NCI-H2081 (cell line): Measurements from ENCODE around the gene CST4.
"Not testable (repeated sequence)": the region's sequence is repeated elsewhere in the genome, so short reads cannot be mapped to it uniquely, and the experiment has no call there.

ENCODE experiments used
- DNase-seq, 2 experiments: peaks; one replicate each; lab custom pipeline; 2025; lab: John Stamatoyannopoulos, UW

The CST4 gene

GRCh38 chr20:23659989-23660837 lies 28.6 kb downstream of the CST4 start:
- no peak for DNase-seq

- DNase-seq: not testable (repeated sequence)
Observed at GRCh38 chr20:23659610-23659988, 29.2 kb downstream of the CST4 start.

GRCh38 chr20:23658989-23659609 lies 29.7 kb downstream of the CST4 start:
- no peak for DNase-seq

DNA sequence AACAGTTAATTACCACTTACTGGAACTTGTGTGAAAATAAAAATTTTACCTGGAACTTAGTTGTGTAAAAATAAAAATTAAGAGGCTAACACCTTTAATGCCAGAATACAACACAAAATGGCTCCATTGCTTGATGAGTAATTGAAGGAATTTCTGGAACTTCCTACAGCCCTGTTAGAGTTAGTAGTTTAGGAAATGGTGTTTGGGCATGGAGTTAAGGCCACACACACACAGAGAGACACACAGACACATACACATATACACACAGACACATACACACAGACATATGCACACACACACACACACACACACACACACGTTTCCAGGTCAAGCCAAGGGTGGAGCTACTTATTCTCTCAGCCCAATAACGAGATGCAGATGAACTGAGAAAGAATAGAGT lies 30.5 kb downstream of the CST4 start:
- DNase-seq: no peak

GRCh38 chr20:23657202-23657601 lies 31.6 kb downstream of the CST4 start:
- DNase-seq: no peak

DNA sequence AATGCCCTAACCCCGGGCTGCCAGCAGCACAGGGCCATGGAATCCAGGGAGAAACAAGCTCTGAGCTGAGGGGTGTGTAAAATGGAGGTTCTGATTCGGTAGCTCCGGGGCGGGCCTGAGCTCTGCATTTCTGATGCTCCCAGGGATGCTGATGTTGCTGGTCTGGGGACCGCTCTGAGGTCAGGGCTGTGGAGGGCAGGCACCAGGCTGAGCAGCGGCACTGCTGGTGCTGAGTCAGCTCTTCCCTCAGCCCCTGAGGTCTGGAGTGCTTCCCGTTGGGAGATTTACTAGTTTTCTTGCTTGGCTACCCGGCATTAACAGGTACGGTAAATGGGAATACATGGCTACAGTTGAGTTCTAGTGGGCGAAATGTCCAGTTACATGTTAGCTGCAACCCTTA lies 32.5 kb downstream of the CST4 start:
- DNase-seq: no peak

DNA sequence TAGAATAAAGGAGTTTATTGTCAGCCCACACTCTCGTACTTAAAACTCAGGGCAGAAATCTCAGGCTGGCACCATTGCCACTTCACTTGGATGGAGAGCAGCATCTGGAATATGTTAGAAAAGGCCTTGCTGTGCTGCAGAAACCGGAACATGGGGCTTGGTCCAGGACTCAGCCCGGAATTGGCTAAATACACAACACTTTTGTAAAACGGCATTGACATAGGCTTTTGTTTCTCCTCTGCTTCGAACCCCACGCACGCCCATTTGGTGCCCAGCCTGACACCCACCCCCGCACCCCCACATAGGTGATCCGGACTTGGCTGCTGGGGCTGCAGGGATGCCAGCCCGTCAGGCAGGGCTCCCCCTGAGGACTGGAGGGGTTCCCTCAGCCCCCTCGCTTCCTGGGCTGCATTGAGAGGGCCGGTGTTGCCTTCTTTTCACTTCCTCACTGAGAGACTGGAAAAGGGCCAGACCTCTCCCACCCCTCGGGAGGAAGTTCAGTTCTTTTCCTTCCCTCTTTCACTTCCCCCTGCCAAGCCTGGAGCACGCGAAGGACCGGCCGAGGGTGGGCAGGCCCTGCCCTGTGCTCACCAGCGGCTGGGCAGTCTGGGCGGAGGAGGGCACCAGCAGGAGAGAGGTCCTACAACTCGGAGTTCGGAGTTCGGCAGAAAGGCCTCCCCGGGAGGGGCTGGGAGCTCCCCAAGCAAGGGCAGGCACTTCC lies 33.2 kb downstream of the CST4 start:
- no peak for DNase-seq

GRCh38 chr20:23654717-23655116 lies 34.1 kb downstream of the CST4 start:
- no peak for DNase-seq

GRCh38 chr20:23654000-23654399 lies 34.8 kb downstream of the CST4 start:
- no peak for DNase-seq

DNA sequence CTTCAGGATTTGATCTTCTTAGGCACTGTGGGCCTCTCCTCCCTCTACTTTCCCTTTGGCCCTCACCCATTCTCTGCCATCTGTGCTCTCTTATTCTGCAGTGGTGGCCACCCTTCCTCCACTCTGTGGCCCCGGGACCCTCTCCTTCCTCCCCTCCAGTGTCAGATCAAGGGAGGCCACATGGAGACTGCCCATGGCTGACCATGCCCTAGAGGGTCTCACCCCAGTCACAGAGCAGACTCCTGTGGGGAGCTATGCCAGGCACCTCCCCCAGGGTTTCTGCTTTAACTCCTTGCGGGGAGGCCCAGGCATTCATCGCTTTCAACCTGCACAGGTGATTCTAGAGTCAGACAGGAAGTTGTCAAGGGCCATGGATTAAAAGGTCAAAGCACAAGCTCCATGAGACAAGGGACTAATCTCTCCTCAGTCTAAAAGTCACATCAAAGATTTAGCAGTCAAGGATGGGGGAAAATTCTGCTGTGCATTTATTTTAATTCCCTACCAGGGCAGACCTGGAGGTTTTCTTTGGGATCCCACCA lies 35.4 kb downstream of the CST4 start:
- DNase-seq: no peak

- no peak for DNase-seq
Observed at GRCh38 chr20:23652926-23653325, 35.9 kb downstream of the CST4 start.

DNA sequence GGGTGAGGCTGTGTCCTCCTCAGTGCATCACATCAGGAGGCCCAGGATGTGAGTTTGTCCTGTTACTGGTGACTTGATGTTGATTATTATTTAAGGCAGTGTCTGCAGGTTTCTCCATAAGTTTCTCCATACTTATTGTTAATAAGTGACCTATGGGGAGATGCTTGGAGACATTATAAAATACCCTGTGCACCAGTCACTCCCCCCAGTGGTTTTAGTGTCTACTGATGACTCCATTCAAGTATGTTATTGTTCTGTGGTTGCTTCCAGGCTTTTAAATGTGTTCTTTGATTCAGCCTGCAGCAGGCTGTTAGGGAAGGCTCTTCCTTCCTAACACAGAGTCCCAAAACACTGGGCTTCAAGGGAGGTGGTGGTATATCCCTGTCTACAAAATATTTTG lies 36.5 kb downstream of the CST4 start:
- DNase-seq: no peak

GRCh38 chr20:23651117-23651516 lies 37.7 kb downstream of the CST4 start:
- no peak for DNase-seq

GRCh38 chr20:23649830-23650417 lies 38.9 kb downstream of the CST4 start:
- no peak for DNase-seq

- no peak for DNase-seq
Observed at GRCh38 chr20:23649242-23649641, 39.6 kb downstream of the CST4 start.

DNA sequence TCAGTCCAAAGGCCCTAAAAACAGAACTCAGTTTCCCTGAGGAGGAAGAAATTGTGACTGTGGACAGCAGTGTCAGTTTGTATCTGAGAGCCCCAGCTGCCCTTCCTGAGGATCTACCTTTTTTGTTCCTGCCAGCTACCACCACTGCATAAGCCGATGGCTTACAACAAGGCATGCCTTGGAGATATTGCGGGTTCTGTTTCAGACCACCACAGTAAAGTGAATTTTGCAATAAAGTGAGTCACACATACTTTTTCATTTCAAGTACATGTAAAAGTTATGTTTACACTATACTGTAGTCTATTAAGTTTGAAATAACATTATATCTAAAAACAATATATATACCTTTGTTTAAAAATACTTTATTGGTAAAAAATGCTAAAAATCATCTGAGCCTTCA lies 41.5 kb downstream of the CST4 start:
- DNase-seq: no peak

DNA sequence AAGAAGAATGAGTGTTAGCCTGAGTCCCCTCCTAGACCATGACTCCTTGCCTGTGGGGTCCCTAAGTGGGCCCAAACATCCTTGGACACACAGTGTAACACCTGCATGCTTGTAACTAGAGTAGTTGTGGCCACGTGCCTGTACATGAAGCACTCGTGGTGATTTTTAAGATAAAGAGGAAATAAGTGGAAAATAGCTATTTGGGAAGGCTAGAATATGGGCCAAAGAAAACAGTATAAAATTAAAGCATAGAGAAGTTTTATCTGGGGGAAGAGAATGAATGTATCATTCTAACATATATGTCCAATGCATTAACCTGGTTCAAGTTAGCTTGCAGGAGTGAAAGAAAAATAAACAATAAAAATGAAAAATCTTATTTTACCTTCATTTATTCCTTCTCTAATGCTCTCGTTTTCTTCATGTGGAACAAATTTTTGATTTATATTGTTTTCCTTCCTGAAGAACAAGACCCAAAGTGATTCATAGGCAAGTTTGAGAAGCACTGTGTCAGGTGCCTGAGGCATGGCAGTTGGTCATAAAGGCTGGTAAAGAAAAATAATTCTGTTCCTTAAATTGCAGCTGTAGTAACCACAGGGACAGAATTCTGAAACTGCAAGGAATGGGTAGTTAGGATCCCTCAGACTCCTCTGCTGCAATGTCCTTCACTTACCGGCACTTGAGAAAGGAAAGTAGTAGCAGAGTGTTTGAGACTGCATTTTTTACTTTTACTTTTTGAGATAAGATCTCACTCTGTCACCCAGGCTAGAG lies 42.5 kb downstream of the CST4 start:
- no peak for DNase-seq

DNA sequence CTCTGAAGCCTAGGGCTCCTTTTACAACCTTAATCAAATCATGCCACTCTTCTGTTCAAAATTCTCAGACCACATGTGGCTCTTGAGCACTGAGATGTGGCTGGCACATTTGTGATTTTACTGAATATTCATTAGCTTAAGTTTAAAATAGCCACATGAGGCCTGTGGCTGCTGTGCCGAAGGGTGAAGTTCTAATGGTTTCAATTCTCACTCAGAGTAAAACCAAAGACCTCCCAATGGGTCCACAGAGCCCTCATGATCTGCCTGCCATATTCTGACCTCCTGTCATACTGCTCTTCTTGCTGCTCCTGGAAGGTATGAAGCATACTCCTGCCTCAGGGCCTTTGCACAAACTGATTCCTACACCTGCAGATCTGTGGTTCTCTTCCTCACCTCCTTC lies 43.3 kb downstream of the CST4 start:
- DNase-seq: no peak

DNA sequence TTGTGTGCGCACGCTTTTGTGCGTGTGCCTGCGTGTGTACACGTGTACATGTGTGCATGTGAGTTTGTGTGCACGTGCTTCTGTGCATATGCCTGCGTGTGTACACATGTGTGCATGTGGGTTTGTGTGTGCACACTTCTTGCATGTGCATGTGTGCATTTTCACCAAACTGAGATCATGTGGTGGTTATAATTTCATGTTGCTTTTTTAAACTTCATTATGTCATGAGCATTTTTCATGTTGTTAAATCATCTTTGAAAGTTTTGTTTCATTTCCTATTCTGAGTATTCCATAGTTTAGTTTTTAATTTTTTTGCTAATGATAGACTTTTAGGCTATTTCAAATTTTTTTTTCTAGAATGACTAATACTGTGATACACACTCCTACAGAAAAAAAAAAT lies 44.7 kb downstream of the CST4 start:
- no peak for DNase-seq

- no peak for DNase-seq
Observed at GRCh38 chr20:23643659-23644058, 45.2 kb downstream of the CST4 start.

DNA sequence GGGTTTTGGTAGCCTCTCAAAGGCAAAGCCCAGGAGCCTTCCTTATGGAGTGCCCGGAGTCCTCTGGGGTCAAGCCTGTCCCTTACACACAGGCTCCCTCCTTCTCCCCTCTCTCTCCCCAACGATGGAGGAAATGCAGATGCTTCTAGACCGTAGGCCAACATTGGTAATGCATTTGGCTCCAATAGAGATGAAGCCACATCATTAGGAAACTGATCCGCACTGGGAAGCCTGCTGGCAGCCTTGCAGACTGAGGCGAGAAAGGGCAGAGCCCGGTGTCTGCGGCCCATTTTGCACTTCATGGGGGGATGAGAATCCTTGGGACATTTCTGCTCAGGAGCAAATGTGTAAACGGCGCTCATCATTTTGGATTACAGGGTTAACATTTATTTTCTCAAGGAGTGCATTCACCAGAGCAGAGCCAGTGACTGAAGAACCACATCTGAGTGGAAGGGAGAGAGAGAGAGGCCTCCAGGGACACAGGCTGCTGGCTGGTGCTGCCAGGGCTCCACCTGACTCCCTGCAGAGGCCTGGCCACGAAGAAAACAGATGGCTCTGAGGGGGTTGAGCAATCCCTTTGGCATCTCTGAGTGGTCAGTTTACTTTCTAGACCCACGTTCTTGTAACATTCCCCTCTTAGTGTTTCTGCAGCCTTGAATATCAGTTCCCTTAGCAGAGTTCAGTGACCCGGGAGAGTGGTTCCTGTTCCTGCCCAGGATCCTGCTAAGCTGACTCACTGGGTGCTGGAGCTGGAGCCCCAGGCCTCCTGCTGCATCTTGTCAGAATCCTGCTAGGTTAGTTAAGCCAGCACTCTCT lies 46.7 kb downstream of the CST4 start:
- no peak for DNase-seq
